ELR (cell line): ENCODE measurements around the gene GFRA1.
"Not testable (repeated sequence)": the region's sequence is repeated elsewhere in the genome, so short reads cannot be mapped to it uniquely, and the experiment has no call there.

Source experiments
- DNase-seq: peaks from one replicate; pipeline ENCODE4 v3.0.0-alpha.2; 2015; ENCODE audit warnings: low read depth

Gene GFRA1

DNA sequence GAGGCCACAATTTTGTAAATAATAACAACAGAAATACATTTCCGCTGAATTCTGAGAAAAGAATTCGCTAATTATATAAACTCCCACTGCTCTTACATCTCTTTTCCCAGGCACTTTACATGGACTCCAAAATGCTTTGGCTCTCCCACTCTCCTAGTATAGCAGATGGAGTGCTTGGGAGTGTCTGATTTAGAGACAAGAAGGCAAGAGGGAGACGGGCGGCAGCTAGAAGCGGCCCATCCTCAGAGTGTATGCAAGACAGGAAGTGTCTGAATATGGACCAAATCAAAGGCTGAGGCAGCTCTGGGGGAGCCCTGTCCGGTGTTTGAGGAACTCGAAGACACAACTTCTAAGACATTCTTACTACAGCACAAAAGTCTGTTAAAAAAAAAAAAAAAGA lies 212.1 kb downstream of the GFRA1 start:
- DNase-seq = no peak

DNA sequence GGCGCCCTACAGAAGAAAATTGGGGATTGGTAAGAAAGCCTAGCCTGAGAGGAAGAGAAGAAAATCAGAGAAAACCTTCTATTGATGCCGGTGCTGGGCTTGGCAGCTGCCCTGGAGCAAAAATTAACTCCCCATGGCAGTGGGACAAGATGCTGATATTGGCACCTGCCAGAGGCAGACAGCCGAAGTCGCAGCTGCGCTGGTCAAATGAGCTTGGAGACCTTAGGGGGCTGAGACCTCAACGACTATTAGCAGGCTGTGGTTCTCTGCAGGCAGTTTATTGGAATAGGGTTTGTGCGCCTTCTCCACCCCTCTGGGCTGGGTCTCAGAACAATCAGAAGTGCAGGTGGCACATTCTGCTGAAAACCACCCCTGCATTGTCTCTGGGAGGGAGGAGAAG lies 213.7 kb downstream of the GFRA1 start:
- no peak for DNase-seq

DNA sequence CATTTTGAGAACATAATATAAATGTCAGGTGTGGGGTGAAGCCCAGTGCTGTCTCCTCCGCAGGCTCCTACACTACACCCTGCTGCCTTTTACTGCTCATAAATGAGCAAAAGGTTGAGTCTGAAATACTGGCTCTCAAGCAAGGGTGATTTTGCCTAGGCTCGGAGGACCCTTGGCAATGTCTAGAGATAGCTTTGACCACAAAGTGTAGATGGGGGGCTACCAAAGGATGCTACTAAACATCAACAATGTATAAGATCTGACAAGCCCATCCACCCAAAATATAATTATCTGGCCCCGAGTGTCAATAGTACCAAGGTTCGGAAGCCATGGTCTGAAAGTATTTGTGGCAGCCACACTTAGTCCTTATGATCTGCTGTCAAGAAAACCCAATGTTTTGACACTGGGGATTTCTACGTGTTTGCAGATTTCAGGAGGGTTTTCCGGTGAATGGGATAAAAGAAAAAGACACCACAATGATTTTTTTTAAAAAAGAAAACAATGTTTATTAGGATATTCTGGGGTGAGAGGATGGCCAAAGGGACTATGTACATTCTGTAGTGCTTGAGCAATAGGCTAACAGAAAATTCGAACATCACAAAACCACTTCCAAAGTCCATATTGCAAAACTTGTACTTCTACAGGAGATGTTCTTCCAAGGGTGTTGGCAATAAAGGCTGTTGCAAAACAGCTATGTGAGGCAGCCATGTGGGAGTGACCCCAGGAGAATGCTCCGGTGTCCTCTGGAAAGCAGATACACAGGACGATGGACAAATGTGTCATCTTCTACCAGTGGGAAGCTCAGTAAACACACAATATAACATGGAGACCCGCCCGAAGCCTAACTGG lies 216.3 kb downstream of the GFRA1 start:
- no peak for DNase-seq

DNA sequence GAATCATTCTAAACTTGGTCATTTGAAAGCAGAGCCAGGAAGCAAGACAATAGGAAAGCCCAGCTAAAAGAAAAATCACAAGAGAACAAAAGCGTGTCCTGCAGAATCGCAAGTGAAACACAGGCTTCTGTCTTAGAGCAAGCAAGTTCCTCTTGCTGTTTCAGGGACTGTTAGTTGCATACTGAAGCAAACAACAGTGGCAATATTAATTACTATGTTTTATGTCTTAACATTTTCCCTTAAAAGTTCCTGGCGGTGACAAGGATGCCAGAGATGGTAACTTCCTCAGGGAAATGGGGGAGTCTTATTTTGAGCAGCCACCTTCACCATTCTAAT lies 217.1 kb downstream of the GFRA1 start:
- no peak for DNase-seq

DNA sequence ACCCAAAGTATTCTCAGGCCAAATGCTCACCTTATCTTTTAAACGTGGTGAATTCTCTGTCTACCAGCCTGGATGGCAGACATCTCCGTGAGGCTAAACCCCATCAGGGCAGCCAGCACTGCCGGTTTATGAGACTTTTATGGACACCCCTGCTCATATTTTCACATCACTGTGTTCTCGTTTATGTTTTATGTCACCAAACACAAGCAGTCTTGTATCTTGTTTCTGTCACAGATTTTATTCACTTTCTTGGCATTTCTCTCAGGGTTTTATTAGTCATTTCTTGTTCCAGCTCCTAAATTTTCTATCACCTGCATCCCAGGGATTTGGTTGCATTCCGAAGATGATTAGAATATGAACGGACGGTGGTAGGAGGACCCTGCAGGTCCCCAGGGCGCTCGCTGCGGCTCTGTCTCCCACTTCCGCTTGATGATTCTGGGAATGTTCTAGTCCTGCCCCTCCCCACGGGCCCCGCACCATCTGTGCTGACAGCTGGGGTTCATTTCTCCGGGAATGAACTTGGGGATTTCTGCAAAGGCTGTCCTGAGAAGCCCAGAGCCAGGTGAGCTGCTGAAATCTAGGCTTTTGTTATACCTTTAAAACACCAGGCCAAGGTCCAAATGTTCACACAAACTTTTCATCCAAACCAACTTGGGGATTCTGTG lies 217.6 kb downstream of the GFRA1 start:
- DNase-seq = no peak

DNA sequence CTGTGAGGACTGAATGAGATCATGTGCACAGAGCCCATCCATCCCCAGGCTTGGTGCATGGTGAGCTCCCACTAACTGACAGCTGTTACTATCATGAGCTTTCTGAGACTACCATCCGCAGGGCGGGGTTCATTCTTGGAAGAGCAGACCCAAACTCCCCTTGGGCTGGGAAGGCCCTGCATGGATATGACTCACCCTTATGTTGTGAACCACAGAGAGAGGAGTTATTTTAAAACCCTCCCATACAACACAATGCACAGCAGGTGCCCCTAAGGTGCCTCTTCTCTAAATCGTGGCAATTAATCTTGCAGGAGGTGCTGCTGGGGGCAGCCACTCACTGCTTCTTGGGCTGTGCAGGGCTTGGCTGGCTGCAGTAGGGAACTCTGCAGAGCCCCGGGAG lies 219.1 kb downstream of the GFRA1 start:
- DNase-seq = no peak

DNA sequence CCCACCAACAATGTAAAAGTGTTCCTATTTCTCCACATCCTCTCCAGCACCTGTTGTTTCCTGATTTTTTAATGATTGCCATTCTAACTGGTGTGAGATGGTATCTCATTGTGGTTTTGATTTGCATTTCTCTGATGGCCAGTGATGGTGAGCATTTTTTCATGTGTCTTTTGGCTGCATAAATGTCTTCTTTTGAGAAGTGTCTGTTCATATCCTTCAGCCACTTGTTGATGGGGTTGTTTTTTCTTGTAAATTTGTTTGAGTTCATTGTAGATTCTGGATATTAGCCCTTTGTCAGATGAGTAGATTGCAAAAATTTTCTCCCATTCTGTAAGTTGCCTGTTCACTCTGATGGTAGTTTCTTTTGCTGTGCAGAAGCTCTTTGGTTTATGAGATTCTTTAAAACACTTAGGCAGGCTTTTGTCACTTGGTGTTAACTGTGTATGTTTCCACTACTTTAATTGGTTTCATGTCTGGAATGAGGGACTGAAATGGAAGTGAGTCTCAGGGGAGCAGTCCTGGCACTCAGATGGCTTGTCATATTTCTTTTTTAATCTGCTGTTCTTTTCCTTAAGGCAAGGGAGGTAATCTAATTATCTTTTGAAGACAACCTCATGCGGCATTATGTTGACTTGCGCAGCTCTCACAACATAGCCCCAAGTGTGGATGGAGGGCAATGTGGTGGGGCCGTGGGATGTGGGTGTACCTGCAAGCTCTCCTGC lies 219.8 kb downstream of the GFRA1 start:
- not testable (repeated sequence) for DNase-seq

DNA sequence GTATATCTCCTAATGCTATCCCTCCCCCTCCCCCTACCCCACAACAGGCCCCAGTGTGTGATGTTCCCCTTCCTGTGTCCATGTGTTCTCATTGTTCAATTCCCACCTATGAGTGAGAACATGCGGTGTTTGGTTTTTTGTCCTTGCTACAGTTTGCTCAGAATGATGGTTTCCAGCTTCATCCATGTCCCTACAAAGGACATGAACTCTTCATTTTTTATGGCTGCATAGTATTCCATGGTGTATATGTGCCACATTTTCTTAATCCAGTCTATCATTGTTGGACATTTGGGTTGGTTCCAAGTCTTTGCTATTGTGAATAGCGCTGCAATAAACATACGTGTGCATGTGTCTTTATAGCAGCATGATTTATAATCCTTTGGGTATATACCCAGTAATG lies 220.5 kb downstream of the GFRA1 start:
- DNase-seq = not testable (repeated sequence)

DNA sequence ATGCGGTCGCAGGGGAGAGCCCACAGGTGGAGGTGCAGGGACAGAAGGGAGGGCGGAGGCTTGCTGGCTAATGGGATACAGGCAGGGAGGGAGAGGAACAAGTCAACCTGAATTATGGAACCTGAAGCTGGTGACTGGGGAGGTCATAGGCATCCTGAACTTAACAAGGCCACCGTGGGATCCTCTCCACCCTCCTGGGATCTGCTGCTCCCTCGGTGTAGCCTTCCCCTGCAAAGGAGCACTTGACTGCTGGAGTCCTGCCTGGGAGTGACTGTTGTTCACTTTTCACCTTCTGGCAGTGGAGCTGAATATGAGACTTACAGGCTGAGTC lies 223.1 kb downstream of the GFRA1 start:
- DNase-seq = no peak

DNA sequence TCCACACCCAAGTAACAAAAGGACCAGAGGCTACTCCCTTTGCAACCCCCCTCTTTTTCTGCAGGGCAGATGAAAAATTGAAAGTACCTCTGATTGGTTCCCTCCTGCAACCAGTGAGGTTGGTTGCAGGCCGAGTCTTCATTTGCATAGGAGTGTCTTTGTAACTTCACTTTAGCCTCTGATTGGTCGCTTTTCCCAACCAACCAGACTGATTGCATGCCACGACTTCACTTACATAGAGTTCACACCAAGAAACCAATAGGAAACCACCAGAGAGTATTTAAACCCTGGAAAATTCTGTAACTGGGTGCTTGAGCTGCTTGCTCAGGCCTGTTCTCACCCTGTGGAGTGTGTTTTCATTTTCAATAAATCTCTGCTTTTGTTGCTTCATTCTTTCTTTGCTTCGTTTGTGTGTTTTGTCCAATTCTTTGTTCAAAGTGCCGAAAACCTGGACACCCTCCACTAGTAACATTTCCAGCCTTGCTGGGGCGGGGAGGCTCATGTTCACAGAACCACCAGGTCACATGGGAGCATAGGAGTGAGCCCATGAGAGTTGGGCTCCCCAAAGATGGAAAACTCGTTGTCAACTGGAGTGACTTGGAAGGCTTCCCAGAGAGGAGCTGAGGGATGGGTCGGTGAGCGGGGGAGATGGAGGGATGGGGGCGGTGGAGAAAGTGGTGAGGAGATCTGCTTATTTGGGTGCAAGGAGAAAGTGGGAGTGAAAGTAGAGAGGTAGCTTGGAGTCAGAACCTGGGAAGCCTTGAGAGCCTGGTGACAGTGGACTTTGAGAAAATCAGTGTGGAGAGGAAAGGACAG lies 223.6 kb downstream of the GFRA1 start:
- no peak for DNase-seq

DNA sequence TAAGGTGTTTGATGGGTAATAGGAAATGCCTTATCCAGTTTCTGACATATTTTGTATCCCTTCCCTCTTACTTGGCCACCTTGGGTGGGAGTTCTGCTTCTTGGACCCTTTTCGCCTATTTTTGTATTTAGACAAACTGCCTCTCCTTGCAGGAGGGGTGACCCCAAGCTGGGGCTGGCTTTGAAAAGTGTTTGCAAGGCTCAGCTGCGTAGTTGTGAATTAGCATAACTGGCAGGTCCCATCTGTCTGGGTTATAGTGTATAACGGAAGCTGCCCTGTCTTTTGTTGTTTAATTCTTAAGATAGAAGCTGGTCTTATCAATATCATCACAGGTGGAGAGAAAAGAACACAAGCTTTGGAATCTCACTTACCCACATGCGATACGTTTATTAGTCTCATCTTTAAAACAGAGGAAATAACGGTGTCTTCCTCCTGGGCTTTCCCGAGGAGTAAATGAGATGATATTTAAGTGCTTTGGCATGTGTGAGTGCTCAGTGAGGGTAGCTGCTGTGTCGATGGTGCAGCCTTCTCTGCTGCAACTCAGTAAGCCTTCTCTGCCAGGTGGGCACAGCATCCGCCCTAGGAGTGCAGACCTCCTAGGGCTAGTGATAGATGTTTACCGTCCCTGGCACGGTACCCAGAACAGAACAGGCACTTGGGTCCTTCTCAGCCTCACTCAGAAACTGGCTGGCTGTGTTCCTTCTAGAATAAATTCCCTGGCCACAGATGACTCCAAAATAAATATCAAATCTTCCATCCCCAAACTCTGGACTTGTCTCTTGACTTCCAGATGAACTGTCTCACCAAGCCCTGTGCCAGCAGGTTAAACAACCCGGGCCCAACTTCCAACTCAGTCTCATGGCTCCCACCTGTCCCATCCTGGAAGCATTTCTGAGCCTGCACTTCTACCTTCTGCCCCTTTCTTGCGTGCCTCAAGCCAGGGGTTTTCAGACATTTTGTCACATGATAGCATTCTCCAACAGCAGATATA lies 227.3 kb downstream of the GFRA1 start:
- DNase-seq = no peak

DNA sequence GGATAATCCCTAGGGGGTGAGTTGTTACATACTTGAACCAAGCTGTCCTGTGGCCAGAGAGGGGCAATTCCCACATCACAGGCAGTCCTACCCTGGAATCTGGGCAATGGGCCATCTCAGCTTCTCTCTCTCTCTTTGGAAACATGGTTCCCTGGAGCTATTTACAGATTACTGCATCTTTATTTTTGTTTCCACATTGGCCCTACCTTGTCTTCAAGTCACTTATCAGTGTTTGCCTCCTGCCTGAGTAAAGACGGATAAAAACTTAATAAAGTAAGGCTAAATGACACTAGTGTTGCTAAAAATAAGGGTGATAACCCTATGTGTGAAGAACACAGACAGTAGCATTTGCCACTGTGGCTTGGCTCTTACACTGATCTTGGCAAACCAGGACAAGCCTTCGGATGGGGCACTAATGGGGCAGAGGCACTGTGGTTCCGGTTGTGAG lies 228.2 kb downstream of the GFRA1 start:
- no peak for DNase-seq

DNA sequence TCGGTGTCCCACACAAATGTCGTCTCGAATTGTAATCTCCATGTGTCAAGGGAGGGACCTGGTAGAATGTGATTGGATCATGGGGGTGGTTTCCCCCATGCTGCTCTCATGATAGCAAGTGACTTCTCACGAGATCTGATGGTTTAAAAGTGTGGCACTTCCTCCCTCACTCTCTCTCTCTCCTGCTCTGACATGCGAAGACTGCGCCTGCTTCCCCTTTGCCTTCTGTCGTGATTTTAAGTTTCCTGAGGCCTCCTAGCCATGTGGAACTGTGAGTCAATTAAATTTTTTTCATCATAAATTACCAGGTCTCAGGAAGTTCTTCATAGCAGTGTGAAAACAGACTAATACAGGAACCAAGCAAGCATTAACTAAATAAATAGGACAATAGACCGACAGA lies 229.1 kb downstream of the GFRA1 start:
- no peak for DNase-seq

DNA sequence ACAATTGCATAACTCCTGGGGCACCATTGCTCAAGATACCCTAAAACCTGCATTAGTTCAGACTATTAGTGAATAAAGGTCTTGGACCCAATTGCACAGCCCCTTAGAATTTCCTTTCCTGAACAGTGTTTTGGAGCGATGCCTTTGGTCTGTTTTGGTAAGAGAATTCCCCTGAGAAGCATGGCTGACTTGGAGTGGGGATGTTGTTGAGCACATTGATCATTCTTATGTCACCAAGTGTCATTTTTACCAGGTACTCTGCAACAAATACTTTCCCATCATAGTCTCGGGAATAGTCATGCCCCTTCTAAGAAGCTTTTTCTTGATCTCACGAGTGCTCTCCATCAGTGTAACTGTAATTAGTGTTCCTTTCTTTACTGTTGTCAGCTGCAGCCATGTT lies 229.7 kb downstream of the GFRA1 start:
- no peak for DNase-seq

DNA sequence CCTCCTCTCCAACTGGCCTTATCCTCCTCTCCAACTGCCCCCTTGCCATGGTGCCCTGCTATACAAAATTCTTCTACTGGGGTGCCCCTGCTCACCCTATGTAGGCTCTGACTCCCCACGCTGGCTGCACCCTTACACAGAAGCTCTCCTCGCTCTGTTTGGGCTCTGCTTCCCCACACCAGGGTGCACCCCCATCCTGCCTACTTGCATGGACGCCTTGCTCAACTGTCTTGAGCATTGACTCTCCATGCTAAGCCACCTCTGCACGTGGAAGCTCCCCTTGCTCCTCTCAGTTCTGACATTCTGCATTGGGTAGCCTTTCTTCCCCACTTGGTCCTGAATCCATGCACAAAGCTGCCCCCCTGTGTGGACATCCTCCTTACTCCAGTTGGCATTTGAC lies 231.1 kb downstream of the GFRA1 start:
- no peak for DNase-seq

DNA sequence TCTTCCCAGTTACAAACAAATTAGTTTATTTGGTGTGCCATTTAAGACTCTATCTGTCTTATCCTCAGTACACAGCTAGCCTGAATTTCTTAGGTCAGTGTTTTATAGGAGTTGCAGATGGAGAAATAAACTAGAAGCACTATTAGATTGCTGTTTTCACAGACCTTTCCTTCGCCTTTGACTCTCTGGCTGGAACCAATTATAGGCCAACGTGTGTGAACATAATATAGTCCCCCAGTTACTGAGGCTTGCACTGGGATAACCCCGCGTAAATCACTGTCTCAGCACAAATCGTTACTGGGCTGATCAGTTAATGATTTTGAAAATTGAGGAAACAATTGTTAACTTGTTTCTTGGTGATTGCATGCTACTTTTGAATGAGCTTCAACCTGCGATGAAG lies 233.4 kb downstream of the GFRA1 start:
- no peak for DNase-seq

DNA sequence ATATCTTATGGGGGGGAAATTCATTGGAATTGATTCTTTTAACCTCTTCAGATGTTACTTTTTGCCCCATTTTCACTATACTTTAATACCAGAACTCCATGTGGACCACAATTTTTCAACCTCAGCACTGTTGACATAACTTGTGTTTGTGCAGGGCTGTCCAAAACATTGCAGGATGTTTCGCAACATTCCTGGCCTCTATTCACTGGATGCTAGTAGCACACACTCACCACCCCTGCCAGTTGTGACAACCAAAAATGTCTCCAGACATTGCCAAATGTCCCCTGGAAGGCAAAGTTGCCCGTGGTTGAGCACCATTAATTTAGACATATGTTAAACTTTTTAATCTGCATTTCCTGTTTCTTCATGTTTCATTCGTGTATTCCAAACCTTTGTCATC lies 234.7 kb downstream of the GFRA1 start:
- DNase-seq = no peak

DNA sequence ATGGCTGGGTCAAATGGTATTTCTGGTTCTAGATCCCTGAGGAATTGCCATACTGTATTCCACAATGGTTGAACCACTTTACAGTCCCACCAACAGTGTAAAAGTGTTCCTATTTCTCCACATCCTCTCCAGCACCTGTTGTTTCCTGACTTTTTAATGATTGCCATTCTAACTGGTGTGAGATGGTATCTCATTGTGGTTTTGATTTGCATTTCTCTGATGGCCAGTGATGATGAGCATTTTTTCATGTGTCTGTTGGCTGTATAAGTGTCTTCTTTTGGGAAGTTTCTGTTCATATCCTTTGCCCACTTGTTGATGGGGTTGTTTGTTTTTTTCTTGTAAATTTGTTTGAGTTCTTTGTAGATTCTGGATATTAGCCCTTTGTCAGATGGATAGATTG lies 237.6 kb downstream of the GFRA1 start:
- not testable (repeated sequence) for DNase-seq

DNA sequence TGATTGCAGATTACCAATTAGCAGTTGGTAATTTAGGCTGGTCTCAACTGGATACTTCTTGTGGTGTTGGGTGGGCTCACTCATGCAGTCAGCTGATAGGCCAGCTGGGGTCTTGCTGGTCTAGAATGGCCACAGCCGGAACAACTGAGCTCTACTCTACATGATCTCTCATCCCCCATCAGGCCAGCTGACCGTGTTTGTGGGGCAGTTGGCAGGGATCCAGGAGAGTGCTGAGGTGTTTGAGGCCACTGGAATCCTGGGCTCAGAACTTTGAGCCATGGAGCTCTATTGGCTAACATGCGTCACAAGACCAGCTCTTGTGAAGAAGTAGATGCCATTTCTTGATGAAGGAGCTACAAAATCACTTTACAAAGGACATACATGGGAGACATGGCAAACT lies 242.4 kb downstream of the GFRA1 start:
- no peak for DNase-seq

DNA sequence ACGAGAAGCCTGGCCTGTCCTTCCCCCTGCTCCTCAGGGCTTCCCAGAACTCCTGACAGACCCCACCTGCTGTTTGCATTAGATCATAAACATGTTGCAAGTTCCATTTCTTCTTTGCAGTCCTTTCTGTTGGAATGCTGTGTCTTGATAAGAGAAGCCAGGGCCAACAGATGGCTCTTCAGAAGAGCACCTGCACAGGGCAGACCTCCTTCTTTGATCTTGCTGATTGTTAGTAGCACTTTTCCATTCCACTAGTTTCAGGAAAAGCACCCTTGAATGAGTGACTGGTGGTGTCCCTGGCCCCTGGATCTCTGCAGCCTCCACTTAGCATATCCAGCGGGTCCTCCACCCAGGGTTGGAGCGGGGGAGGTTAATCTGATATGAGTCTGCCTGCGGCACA lies 243.2 kb downstream of the GFRA1 start:
- DNase-seq = no peak

DNA sequence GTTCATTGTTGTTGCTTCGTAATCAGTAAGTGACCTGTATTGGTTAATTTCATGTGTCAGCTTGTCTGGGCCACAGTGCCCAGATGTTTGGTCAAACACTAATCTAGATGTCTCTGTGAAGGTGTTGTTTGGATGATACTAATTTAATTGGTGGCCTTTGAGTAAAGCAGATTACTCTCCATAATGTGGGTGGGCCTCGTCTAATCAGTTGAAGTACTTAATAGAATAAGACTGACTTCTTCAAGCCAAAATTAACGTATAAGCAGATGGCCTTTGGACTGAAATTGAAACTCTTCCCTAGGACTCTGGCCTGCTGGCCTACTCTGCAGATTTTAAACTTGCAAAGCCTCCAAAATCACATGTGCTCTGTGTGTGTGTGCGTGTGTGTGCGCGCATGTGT lies 245.7 kb downstream of the GFRA1 start:
- no peak for DNase-seq
